Inflammatory macrophage treated with lipopolysaccharide for 4 hours (primary cell): ENCODE data around the gene SRRM3.
"Not testable (repeated sequence)": the region's sequence is repeated elsewhere in the genome, so short reads cannot be mapped to it uniquely, and the experiment has no call there.

Experiments used
- DNase-seq: peaks from one replicate; pipeline ENCODE4 v3.0.0-alpha.2; 2020

The SRRM3 gene, protein sequence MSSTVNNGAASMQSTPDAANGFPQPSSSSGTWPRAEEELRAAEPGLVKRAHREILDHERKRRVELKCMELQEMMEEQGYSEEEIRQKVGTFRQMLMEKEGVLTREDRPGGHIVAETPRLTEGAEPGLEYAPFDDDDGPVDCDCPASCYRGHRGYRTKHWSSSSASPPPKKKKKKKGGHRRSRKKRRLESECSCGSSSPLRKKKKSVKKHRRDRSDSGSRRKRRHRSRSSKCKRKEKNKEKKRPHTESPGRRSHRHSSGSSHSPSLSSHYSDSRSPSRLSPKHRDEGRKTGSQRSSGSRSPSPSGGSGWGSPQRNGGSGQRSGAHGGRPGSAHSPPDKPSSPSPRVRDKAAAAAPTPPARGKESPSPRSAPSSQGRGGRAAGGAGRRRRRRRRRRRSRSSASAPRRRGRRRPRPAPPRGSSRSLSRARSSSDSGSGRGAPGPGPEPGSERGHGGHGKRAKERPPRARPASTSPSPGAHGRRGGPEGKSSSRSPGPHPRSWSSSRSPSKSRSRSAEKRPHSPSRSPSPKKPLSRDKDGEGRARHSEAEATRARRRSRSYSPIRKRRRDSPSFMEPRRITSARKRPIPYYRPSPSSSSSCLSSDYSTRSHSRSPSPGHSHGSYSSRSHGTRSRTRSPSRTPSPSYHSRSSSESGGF

DNA sequence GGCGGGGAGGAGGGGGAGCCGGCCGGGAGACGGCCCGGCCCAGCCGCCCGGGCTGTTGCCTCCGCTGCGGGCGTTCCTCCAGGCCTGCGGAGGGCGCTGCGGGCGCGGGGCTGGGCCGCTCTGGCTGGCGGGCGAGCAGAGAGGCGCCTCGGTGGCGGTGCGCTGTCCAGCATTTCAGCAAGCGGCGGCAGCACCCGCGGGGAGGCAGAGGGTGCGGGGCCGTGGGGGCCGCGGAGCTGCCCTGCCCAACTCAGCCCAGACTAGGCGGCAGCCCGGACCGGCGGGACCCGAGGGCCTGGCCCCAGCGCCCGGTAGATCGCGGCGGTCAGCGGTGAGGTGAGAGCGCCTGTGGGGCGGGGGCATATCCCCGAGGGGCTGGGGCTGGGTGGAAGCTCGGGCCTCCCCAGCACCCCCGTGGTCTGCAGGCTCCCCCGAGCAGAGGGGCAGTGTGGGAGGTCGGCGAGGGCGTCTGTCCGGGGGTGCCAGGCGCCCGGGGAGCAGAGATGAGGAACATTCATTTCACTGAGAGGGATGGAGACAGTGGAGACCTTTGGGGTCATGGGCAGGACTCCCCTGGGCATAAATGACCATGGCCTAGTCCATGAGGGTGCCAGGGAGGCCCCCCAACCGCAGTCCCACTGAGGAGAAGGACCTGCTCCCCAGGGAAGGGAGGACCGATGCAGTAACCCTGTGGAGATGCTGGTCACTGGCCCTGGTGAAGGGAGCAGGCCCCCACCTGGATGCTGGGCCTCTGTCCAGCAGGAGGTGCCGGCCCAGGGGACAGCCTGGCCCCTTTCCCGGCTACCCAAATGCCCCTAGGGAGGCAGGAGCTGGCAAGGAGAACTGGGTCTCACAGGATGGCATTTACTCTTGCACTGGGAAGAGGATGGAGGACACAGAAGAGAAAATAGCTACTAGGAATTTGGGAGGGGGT, at the start of gene SRRM3:
Gene SRRM3 (plus strand): TSS at position 165 of the 934 bp plus-strand sequence. CDS start 33,171 bp downstream, outside the sequence.
- DNase-seq: peak; percentile 73

DNA sequence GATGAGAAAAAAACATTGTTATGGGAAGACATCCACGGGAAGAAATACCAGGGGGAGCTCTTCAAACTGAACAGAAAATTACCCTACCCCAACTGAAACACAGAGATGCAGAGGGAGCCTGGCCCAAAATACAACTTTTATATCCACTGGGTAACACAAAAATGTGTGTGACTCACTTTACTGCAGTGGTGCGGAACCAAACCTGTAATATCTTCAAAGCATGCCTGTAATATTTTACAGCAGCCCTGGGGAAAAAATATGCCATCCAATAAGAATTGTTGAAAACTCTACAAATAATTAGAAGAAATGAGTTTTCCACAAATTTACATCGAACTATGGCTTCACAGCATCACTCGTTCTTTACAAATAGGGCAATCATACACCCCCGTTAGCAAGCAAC, 49.8 kb upstream of the SRRM3 start:
- no peak for DNase-seq

DNA sequence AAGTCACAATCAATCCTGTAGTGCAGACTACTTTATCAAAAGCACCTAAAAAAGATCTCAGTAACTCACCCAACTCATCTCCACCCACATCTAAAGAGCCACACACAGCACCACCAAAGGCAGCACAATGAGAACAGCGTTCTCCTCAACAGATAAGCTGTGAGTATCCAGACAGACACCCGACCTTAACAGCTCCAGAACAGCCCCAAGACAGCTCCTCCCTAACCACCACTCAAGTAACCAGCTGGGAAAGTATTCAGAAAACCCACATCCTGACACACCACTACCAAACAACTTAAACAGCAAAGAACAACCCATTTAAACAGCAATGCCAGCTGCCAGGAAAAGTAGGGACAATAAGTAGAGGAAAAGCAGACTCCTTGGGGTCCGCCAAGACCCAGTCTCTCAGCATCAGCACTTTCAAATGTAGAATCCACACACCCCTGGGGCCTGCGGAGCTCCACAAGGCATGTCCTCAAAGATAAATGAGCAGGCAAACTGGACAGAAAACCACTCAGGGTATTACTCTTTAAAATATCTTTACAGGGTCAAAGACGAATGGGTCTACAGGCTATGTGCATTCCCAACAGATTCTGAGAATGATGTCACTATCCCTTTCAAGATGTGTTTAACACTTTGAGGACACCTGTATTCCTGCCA, 48.0 kb upstream of the SRRM3 start:
- DNase-seq: not testable (repeated sequence)

DNA sequence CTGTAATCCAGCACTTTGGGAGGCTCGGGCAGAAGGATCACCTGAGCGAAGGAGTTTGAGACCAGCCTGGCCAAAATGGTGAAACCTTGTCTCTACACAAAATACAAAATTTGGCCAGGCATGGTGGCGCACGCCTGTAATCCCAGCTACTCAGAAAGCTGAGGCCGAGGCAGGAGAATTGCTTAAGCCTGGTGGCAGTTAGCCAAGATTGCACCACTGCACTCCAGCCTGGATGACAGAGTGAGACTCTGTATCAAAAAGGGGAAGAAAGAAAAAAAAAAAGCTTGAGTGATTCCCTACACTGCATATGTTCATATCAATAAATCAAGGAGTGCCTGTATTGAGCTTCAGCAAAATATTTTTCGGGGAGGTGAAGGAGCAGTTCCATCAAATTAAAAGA, 45.8 kb upstream of the SRRM3 start:
- peak; percentile 90 for DNase-seq

DNA sequence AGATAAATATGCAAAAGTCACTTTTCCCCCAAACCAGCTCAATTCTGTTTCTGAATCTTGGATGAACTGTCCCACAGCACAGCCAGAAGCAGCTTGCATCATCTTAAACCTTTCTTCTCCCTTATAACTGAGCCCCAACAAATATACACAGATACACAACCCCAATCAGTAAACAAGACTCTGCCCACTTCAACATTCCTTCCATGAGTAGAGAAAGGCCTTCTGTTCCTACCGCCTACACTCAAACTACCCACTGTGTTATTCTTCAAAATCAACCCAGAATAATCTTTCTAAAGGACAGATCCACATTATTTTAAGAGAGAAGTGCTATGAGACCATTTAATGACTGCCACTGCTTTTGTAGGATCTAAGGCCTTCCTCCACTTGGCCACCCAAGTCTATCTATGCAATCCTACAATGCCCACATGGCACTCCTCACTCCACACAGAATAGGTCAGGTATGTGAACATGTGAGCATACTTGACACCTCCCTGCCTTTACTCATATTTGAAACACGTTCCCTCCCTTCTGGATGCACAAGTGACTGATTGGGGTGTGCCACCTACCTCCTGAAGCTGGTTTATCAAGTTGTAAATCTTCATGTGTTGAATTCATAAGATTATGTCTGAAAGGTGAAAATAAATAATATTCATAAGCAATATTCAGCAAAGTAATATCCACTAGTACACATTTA, 44.6 kb upstream of the SRRM3 start:
- DNase-seq: not testable (repeated sequence)

DNA sequence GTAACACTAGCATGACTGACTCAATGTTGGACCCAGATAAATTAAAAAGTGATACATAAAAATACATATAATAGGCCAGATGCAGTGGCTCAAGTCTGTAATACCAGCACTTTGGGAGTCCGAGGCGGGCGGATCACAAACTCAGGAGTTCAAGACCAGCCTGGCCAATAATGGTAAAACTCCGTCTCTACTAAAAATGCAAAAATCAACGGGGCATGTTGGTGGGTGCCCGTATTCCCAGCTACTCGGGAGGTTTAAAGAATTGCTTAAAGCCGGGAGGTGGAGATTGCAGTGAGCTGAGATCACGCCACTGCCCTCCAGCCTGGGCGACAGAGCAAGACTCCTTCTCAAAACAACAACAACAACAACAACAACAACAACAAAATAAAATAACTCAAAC, 43.3 kb upstream of the SRRM3 start:
- not testable (repeated sequence) for DNase-seq

DNA sequence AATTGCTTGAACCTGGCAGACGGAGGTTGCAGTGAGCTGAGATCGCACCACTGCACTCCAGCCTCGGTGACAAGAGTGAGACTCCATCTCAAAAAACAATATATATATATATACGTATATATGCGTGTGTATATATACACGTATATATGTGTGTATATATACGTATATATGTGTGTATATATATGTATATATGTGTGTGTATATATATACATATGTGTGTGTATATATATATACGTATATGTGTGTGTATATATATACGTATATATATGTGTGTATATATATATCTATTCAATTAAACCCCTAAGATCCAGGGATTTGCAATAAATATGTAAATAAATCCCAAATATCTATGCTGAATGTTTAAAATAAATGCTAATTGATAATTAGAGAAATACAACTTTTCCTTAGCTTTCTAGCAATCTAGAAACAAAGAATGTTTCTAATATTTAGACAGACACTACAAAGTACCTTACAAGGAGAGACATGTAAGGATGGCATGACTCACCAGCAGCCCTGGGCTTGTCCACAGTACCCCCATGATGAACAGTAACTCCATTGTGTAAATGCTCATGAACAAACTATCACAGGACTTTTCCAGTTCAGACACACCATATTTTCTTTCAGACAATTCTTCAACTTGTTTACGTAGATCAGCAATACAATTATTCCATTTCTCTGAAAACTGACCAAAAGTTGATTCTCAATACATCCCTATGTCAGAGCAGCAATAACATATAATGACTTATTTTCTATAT, 39.1 kb upstream of the SRRM3 start:
- not testable (repeated sequence) for DNase-seq

DNA sequence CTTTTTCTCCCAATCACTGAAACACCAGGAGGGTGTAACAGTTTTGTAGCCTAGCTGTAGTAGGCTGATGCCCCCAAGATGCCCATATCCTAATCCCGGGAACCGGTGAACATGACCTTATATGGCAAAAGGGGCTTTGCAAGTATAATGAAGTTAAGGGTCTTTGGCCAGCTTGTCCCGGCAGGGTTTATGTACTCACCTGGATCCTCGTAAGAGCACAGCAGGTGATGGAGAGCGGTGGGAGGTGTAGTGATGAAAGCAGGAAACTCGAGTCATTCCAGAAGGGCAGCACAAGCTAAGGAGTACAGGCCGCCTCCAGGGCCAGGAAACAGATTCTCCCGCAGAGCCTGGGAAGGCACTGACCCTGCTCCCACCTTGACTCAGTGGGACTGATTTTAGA, 37.9 kb upstream of the SRRM3 start:
- DNase-seq: not testable (repeated sequence)

DNA sequence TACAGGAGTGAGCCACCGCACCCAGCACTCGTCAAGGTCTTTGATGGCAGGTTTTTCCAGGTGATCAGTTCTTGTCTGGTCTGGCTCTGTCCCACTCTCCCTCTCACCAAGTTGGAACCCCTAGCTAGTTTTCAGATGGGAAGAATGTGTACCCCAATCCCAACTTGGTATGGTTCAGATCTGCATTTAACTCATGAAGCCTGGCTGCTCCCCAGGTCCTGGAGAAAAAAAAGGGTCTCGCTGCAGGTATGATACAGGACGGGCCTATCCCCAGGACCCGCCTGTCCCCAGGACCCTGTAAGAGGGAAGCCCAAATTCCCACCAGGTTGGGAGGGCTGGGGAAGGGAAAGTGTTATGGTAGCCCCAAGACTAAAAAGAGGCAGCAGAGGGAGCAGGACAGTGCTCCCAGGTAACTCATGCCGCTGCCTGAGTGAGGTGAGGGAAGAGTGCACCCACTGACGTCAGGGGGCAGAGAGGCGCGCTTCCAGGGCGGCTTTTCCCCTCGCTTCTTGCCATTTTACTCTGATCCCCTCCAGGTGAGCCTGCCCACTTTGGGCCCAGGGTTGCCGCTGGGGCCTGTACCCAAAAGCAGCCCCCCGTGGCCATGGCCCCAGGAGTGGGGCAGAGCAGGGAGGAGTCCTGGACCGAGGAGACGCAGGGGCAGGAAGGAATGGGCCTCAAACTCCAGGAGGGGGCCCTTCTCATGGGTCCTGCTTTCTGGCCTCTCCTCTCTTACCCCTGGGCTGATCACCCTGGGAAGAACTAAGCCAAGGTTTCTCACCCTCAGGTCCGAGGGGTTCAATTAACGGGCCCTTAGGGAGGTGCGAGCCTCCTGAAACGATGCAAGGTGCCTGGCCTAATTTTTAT, 36.4 kb upstream of the SRRM3 start:
- DNase-seq: no peak

DNA sequence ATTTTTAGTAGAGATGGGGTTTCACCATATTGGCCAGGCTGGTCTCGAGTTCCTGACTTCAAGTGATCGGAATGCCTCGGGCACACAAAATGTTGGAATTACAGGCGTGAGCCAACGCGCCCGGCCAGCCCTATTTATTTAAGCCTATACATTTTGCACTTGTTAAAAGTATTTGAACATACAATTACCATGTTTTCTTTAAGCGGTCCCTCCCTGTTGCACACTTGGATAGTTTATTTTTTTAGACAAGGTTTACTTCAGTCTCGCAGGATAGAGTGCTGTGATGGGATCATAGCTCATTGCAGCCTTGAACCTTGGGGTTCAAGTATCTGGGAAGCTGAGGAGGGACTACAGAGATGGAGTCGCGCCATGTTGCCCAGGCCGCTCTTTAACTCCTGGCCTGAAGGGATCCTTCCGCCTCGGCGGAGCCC, 35.7 kb upstream of the SRRM3 start:
- no peak for DNase-seq

DNA sequence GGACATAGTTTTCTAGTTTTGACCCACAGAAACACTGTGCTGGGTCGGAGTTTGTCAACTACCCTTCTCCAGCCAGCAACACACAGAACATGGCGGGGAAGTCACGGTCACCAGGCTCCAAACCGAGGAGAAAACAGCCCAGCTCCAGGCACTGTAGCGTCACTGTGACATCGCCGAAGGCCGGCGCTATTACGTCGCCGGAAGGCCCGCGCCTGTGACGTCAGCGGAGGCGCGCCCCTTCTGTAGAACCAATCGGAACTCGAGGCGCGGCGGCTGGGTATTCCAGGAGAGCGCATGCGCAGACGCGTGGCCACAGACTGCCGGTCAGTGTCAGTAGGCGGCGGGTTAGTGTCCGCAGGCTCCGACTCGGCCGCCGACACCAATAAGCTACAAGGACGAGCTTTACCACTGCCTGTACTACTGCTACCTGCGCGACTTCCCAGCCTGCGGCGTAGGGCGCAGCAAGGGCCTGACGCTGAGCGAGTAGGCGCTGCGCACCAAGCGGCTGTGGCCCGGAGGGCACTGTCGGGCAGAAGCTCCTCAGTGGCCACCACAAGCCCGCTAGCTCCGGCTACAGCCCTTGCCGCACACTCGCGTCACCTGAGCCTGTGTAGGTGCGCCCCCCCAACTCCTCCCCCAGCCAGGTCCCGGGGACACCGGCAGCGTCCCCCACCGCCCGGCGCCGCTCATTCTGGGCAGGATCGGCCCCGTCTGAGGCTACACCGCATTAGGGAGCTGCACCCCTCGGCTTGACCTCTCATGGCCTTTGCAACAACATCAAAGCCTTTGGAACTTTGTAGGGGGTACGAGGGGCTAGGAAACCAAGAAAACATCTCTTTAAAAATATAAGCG, 35.1 kb upstream of the SRRM3 start:
- peak; percentile 98 for DNase-seq

DNA sequence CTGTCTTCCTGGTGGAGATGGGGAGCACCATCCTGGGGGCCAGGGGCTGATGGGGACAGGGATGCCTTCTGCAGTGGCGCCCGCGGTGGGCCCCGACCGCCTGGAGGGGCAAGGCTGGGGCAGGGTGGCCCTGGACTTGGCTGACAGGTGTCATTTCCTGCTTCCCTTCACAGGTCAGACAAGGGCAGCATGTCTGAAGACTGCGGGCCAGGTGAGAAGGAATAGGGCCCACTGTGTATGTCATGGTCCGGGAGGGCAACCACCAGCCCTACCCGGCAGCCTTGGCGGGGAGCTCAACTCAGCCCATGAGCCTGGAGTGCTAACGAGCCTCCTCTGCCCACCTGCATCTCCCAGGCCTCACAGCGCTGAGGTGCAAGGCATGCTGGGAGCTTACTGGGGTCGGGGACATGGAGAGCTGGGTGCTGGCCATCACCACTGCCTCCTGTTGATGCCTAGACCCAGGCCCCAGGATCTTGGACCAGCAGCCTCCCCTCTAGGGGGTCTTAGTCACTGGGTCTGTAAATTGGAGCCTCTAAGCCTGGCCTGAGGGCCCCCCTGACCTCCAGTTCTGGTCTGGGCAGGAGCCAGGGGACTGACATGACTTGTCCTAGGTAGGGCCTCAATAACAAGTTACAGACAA, 28.0 kb upstream of the SRRM3 start:
- no peak for DNase-seq

DNA sequence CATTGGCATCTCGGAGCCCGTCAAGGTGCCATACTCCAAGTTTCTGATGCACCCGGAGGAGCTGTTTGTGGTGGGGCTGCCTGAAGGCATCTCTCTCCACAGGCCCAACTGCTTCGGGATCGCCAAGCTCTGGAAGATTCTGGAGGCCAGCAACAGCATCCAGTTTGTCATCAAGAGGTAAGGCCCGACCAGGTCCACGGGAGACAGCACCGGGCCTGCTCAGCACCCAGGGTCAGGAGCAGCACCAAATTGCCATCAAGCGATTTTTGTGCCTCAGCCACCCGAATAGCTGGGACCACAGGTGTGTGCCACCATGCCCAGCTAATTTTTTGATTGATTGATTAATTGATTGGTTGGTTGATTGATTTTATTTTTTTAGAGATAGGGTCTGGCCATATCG, 24.7 kb upstream of the SRRM3 start:
- DNase-seq: not testable (repeated sequence)

DNA sequence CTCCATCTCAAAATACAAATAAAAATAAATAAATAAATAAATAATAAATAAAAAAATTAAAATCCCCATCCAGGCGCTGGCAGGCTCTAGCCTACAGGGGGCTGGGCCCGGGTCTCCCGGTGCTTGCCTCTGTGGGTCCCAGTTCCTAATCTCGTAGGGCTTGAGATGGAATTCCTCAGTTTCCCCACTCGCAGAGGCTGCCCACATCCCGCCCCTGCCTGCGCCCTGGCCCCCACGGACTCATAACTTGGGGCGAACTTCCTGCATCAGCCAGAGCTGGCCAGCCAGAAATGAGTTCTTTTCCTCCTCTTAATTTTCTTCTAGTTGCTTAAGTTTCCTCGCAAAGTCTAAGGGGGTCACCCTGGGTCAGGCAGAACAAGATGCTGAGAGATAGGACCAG, 22.0 kb upstream of the SRRM3 start:
- DNase-seq: no peak

DNA sequence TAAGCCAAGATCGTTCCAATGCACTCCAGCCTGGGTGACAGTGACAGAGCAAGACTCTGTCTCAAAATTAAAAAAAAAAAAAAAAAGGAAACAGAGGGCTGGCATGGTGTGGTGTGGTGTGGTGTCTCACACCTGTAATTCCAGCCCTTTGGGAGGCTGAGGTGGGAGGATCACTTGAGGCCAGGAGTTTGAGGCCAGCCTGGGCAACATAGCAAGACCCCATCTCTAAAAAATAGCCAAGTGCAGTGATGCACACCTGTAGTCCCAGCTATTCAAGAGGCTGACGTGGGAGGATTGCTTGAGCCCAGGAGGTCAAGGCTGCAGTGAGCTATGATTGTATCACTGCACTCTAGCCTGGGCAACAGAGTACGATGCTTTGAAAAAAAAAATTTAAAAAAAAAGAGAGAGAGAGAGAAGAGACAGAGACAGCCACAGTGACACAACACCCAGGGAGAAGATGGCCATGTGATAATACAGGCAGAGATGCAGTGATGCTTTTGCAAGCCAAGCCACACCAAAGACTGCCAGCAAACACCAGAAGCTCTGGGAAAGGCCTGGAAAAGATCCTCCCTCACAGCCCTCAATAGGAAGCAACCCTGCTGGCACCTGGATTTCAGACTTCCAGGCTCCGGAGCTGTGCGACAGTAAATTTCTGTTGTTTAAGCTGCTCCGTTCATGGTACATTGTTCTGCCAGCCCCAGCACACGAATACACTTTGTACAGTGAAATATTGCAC, 19.3 kb upstream of the SRRM3 start:
- DNase-seq: no peak

DNA sequence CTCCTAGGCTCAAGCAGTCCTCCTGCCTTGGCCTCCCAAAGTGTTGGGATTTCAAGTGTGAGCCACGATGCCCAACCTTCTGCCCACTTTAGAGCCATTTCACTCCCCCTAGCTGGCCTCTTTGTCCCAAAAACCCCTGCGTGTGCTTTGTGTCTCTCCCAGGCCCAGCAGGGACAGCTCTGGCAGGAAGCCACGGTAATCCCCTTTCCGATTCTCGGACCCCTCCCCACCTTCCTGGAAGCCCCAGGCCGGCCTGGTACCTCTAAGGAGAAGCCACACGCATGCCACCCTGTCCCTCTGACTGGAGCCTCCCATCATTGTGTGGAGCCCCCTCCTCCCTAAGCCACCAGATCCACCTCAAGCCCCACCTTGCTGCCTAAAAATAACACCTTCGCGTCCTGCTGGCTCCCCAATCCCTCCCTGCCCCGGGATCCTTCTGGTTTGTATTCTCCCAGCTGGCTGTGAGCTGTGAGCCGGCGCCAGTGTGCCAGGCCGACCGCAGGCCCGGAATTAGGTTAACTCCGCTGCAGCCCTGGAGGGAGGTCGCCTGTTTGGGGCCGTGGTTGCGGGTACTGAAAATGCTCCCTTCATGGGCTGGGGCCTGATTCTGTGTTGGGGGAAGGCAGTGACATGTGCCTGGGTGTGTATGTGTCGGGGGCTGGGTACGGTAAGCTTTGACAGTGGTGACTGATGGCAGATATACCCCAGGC, 16.4 kb upstream of the SRRM3 start:
- no peak for DNase-seq

DNA sequence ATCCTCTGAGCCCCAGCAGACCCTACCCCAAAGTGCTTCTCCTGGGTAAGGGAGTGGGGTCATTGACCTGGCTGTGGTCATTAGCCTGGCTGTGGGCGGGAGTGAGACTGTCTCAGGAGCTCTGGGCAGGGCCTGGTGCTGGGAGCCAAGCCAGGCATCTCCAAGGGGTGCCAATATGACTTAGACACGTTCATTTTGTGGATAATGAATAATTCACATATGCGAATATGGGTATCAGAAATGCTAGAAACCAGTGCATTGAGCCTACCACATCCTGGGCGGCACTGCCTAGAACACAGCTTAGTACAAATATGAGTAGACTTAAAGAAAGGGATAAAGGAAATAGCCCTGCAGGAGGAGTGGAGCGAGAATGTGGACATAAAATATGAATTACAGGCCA, 14.4 kb upstream of the SRRM3 start:
- DNase-seq: no peak
